Measurements from ENCODE around the gene HEXIM1.
A peak's percentile ranks its signal among the peaks of the same experiment; 100 is the strongest.

HEXIM1 gene

DNA sequence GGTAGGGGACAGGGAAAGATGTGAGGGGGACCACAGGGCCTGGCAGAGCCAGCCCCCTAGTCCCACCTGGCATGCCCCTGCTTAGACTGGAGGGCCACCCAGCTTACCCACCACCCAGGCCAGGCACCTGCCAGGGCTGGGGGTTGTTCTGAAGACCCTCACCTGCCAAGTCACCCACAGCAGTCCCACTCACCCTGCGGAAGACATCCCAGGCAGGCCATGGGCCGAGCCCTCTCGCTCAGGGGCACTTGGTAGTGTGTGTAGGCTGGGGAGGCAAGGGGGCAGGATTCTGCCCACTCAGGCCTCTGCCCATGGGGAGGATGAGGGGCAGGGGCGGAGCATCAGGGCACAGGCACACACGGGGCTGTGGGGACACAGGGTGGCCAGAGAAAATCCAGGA is 19.9 kb upstream of the HEXIM1 start:
- peak overlapping the region; percentile 97 for H2BK5ac ChIP-seq (ENCODE audit: low read length)
- DNase-seq (ENCODE audit: low spot score) = no peak
- peak overlapping the region; percentile 32 for H2BK15ac ChIP-seq (ENCODE audit: low read length)
- no peak overlapping the region for H4K91ac ChIP-seq (ENCODE audit: low read depth, low read length, poor library complexity)
- H3K4me3 ChIP-seq (ENCODE audit: low read length in 2 of 2) = peak overlapping the region in 1 of 2 donors; percentile 12
- H3K23ac ChIP-seq (ENCODE audit: low read depth, low read length, poor library complexity) = peak overlapping the region; percentile 92
- WGBS, 2 donors (ENCODE audit: extremely low coverage in 2 of 2, insufficient read length in 2 of 2, insufficient replicate concordance in 1 of 2) = no CpG with 5 or more reads among the region's 5 CpGs
- peaks cover 1% of the 10 kb centered on the region for H3K79me1 ChIP-seq (ENCODE audit: low read depth, low read length)
- peak overlapping the region; percentile 88 for H2BK12ac ChIP-seq (ENCODE audit: low read length)
- peak overlapping the region; percentile 23 for H3K4me2 ChIP-seq (ENCODE audit: insufficient read depth, low read length, poor library complexity, severe bottlenecking)
- peaks cover 29 to 38% of the 10 kb centered on the region in 2 donors for H3K4me1 ChIP-seq (ENCODE audit: control insufficient read depth in 2 of 2, insufficient read depth in 1 of 2, low read depth in 1 of 2, low read length in 2 of 2)
- H4K8ac ChIP-seq (ENCODE audit: low read depth, low read length) = peak overlapping the region; percentile 31
- peak overlapping the region; percentile 9 for H3K9ac ChIP-seq (ENCODE audit: low read depth, low read length, poor library complexity)
- peak overlapping the region; percentile 79 for H3K4ac ChIP-seq (ENCODE audit: low read length)
- H2AFZ ChIP-seq (ENCODE audit: low read length) = no peak overlapping the region
- H3K18ac ChIP-seq (ENCODE audit: low read length) = peak overlapping the region; percentile 92
- peak overlapping the region; percentile 93 for H2AK5ac ChIP-seq (ENCODE audit: low read depth, low read length)
- peak overlapping the region; percentile 47 for H3K14ac ChIP-seq (ENCODE audit: low read length)
- no peaks in the 10 kb centered on the region for H3K27me3 ChIP-seq (ENCODE audit: control insufficient read depth in 3 of 3, insufficient read depth in 3 of 3, low read depth in 1 of 3, low read length in 3 of 3)
- H2BK120ac ChIP-seq (ENCODE audit: low read depth, low read length) = peak overlapping the region; percentile 52
- H3K9me3 ChIP-seq (replicated peaks in 1 of 2; ENCODE audit: control insufficient read depth in 2 of 2, insufficient read depth in 1 of 2, low read depth in 1 of 2, low read length in 2 of 2) = no peaks in the 10 kb centered on the region
- no peaks in the 10 kb centered on the region for H3K36me3 ChIP-seq (replicated peaks in 1 of 2; ENCODE audit: control insufficient read depth in 2 of 2, insufficient read depth in 2 of 2, low read length in 2 of 2)
- H3K27ac ChIP-seq (replicated peaks; ENCODE audit: low read length) = peak overlapping the region; percentile 62

GRCh38 chr17:45128989-45129388 is 19.3 kb upstream of the HEXIM1 start:
- Histone ChIP-seq H2BK5ac (ENCODE audit: low read length) (no peak overlapping the region), H3K23ac (ENCODE audit: low read depth, low read length, poor library complexity) (no peak overlapping the region), H4K8ac (ENCODE audit: low read depth, low read length) (no peak overlapping the region), H3K14ac (ENCODE audit: low read length) (no peak overlapping the region), H3K27me3 (ENCODE audit: control insufficient read depth in 3 of 3, insufficient read depth in 3 of 3, low read depth in 1 of 3, low read length in 3 of 3) (no peaks in the 10 kb centered on the region), H2BK15ac (ENCODE audit: low read length) (no peak overlapping the region), H3K9me3 (replicated peaks in 1 of 2; ENCODE audit: control insufficient read depth in 2 of 2, insufficient read depth in 1 of 2, low read depth in 1 of 2, low read length in 2 of 2) (no peaks in the 10 kb centered on the region), H3K4me1 (ENCODE audit: control insufficient read depth in 2 of 2, insufficient read depth in 1 of 2, low read depth in 1 of 2, low read length in 2 of 2) (peaks cover 25 to 38% of the 10 kb centered on the region in 2 donors), H3K4me2 (ENCODE audit: insufficient read depth, low read length, poor library complexity, severe bottlenecking) (no peak overlapping the region), H2AK5ac (ENCODE audit: low read depth, low read length) (peak overlapping the region; percentile 93), H2BK12ac (ENCODE audit: low read length) (no peak overlapping the region), H3K9ac (ENCODE audit: low read depth, low read length, poor library complexity) (no peak overlapping the region), H3K36me3 (replicated peaks in 1 of 2; ENCODE audit: control insufficient read depth in 2 of 2, insufficient read depth in 2 of 2, low read length in 2 of 2) (no peaks in the 10 kb centered on the region), H2BK120ac (ENCODE audit: low read depth, low read length) (no peak overlapping the region), H3K18ac (ENCODE audit: low read length) (no peak overlapping the region), H3K4ac (ENCODE audit: low read length) (no peak overlapping the region), H2AFZ (ENCODE audit: low read length) (no peak overlapping the region), H4K91ac (ENCODE audit: low read depth, low read length, poor library complexity) (no peak overlapping the region), H3K27ac (replicated peaks; ENCODE audit: low read length) (no peak overlapping the region), H3K79me1 (ENCODE audit: low read depth, low read length) (peaks cover 1% of the 10 kb centered on the region), H3K4me3 (ENCODE audit: low read length in 2 of 2) (no peak overlapping the region)
- WGBS, 2 donors (ENCODE audit: extremely low coverage in 2 of 2, insufficient read length in 2 of 2, insufficient replicate concordance in 1 of 2) = no CpG with 5 or more reads among the region's 2 CpGs
- no peak for DNase-seq (ENCODE audit: low spot score)

DNA sequence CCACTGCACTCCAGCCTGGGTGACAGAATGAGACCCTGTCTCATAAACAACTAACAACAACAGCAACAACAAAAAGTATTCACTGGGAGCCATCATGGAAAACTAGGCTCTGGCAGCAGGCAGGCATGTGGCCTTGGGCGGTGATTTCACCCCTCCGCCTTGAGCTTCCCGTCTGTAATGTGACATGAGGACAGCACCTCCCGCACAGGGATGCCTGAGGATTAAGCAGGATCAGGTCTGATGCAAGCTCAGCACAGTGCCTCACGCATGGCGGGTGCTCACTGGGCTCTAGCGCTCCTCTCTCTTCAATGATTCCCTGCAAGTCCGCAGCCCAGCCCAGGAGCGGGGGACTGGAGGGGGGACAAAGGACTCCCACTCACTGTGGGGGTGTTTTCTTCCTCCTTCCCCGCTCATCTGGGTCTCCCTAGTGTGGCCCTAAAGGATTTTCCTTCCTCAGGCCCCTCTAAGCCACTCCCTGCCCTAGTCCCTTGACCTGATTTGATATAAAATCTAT is 18.8 kb upstream of the HEXIM1 start:
- H3K27me3 ChIP-seq (ENCODE audit: control insufficient read depth in 3 of 3, insufficient read depth in 3 of 3, low read depth in 1 of 3, low read length in 3 of 3) = no peaks in the 10 kb centered on the region
- H3K27ac ChIP-seq (replicated peaks; ENCODE audit: low read length) = no peak overlapping the region
- no peak overlapping the region for H3K4me2 ChIP-seq (ENCODE audit: insufficient read depth, low read length, poor library complexity, severe bottlenecking)
- WGBS, 2 donors (ENCODE audit: extremely low coverage in 2 of 2, insufficient read length in 2 of 2, insufficient replicate concordance in 1 of 2) = no CpG with 5 or more reads among the region's 10 CpGs
- no peak overlapping the region for H3K23ac ChIP-seq (ENCODE audit: low read depth, low read length, poor library complexity)
- H3K4me1 ChIP-seq (ENCODE audit: control insufficient read depth in 2 of 2, insufficient read depth in 1 of 2, low read depth in 1 of 2, low read length in 2 of 2) = peaks cover 21 to 37% of the 10 kb centered on the region in 2 donors
- peak overlapping the region; percentile 24 for H3K18ac ChIP-seq (ENCODE audit: low read length)
- H2AK5ac ChIP-seq (ENCODE audit: low read depth, low read length) = peak overlapping the region; percentile 30
- no peak overlapping the region for H3K4ac ChIP-seq (ENCODE audit: low read length)
- no peak overlapping the region for H2BK120ac ChIP-seq (ENCODE audit: low read depth, low read length)
- no peak overlapping the region for H4K8ac ChIP-seq (ENCODE audit: low read depth, low read length)
- H3K14ac ChIP-seq (ENCODE audit: low read length) = no peak overlapping the region
- H3K9ac ChIP-seq (ENCODE audit: low read depth, low read length, poor library complexity) = peak overlapping the region; percentile 7
- no peaks in the 10 kb centered on the region for H3K9me3 ChIP-seq (replicated peaks in 1 of 2; ENCODE audit: control insufficient read depth in 2 of 2, insufficient read depth in 1 of 2, low read depth in 1 of 2, low read length in 2 of 2)
- DNase-seq (ENCODE audit: low spot score) = no peak
- peak overlapping the region; percentile 8 for H2BK5ac ChIP-seq (ENCODE audit: low read length)
- H4K91ac ChIP-seq (ENCODE audit: low read depth, low read length, poor library complexity) = no peak overlapping the region
- no peak overlapping the region for H3K4me3 ChIP-seq (ENCODE audit: low read length in 2 of 2)
- peaks cover 1% of the 10 kb centered on the region for H3K79me1 ChIP-seq (ENCODE audit: low read depth, low read length)
- H3K36me3 ChIP-seq (replicated peaks in 1 of 2; ENCODE audit: control insufficient read depth in 2 of 2, insufficient read depth in 2 of 2, low read length in 2 of 2) = no peaks in the 10 kb centered on the region
- no peak overlapping the region for H2AFZ ChIP-seq (ENCODE audit: low read length)
- no peak overlapping the region for H2BK15ac ChIP-seq (ENCODE audit: low read length)
- H2BK12ac ChIP-seq (ENCODE audit: low read length) = no peak overlapping the region

DNA sequence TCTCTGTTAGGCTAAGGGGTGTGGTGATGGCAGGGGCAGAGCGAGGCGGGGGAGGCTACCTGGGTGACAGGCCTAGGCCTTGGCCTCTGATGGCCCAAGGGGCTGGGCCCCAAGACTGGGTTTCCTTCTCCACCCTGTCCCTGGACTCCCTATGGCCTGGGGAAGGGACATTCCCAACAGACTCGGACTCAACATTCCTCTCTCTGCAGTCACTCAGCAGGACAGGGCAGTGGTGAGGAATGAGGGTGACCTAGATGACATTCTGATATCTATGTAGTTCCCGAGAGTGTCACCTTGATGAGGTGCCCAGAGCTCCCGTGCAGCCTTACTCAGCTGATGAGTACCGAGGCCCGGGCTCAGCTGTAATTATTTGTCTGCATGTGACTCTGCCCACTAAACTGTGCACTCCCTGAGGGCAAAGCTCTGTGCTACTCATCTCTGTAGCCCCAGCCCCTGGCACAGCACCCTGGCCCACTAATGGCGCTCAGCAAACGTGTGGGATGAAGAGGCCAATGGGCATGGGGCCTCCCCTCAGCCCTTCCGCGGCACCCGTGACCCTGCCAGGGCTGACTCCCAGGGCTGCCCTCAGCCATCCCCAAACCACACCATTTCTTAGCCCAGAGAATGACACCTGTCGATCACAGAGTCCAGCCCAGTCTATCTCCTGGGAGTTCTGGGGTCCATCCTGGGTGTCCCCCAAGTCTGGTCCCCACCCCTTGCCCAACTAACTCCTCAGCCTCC is 18.2 kb upstream of the HEXIM1 start:
- Histone ChIP-seq H2BK15ac (ENCODE audit: low read length) (peak overlapping the region; percentile 28), H4K91ac (ENCODE audit: low read depth, low read length, poor library complexity) (no peak overlapping the region), H3K4me3 (ENCODE audit: low read length in 2 of 2) (peak overlapping the region in 1 of 2 donors; percentile 45), H2AFZ (ENCODE audit: low read length) (no peak overlapping the region), H3K18ac (ENCODE audit: low read length) (peak overlapping the region; percentile 21), H2AK5ac (ENCODE audit: low read depth, low read length) (peak overlapping the region; percentile 30), H3K4ac (ENCODE audit: low read length) (no peak overlapping the region), H3K36me3 (replicated peaks in 1 of 2; ENCODE audit: control insufficient read depth in 2 of 2, insufficient read depth in 2 of 2, low read length in 2 of 2) (no peaks in the 10 kb centered on the region), H2BK5ac (ENCODE audit: low read length) (no peak overlapping the region), H3K27ac (replicated peaks; ENCODE audit: low read length) (no peak overlapping the region), H2BK12ac (ENCODE audit: low read length) (no peak overlapping the region), H3K23ac (ENCODE audit: low read depth, low read length, poor library complexity) (no peak overlapping the region), H2BK120ac (ENCODE audit: low read depth, low read length) (no peak overlapping the region), H3K9ac (ENCODE audit: low read depth, low read length, poor library complexity) (no peak overlapping the region), H3K4me2 (ENCODE audit: insufficient read depth, low read length, poor library complexity, severe bottlenecking) (no peak overlapping the region), H3K14ac (ENCODE audit: low read length) (no peak overlapping the region), H3K9me3 (replicated peaks in 1 of 2; ENCODE audit: control insufficient read depth in 2 of 2, insufficient read depth in 1 of 2, low read depth in 1 of 2, low read length in 2 of 2) (no peaks in the 10 kb centered on the region), H3K27me3 (ENCODE audit: control insufficient read depth in 3 of 3, insufficient read depth in 3 of 3, low read depth in 1 of 3, low read length in 3 of 3) (no peaks in the 10 kb centered on the region), H3K79me1 (ENCODE audit: low read depth, low read length) (peaks cover 1% of the 10 kb centered on the region), H4K8ac (ENCODE audit: low read depth, low read length) (no peak overlapping the region), H3K4me1 (ENCODE audit: control insufficient read depth in 2 of 2, insufficient read depth in 1 of 2, low read depth in 1 of 2, low read length in 2 of 2) (peaks cover 18 to 37% of the 10 kb centered on the region in 2 donors)
- no peak for DNase-seq (ENCODE audit: low spot score)
- WGBS, 2 donors (ENCODE audit: extremely low coverage in 2 of 2, insufficient read length in 2 of 2, insufficient replicate concordance in 1 of 2) = no CpG with 5 or more reads among the region's 13 CpGs

Data from neuronal stem cell (in vitro differentiated cells).